PFSK-1 (cell line): ENCODE results near the gene BRWD1.

Experiments used
- FOXP2 ChIP-seq: optimal IDR thresholded peaks from 2 replicates; pipeline ENCODE3; 2011; ENCODE audit warnings: borderline replicate concordance, control low read depth, inconsistent platforms; ENCODE audit not compliant: insufficient read depth; ENCODE audit errors: extremely low read length, extremely low read depth
- POLR2AphosphoS5 ChIP-seq: IDR thresholded peaks from 2 replicates; pipeline ENCODE4 v1.6.1; 2012; ENCODE audit warnings: low read depth, mild to moderate bottlenecking, control low read depth, low read length, moderate library complexity
- SIN3A ChIP-seq: IDR thresholded peaks from 2 replicates; pipeline ENCODE4 v1.6.1; 2012; ENCODE audit warnings: mild to moderate bottlenecking, low read length, moderate library complexity, borderline replicate concordance; ENCODE audit not compliant: insufficient read depth
- TAF1 ChIP-seq: IDR thresholded peaks from 2 replicates; pipeline ENCODE4 v1.6.1; 2012; ENCODE audit warnings: low read length, control low read depth, borderline replicate concordance; ENCODE audit not compliant: insufficient read depth
- TF ChIP-seq, protein P1 (sequence below), 2 experiments: IDR thresholded peaks; 2 replicates each; pipeline versions ENCODE4 v1.6.1 to v1.8.0; 2011 to 2012; ENCODE audit warnings: low read depth in 2 of 2, low read length in 2 of 2, control low read depth in 1 of 2, inconsistent platforms in 1 of 2, mild to moderate bottlenecking in 1 of 2, moderate library complexity in 1 of 2; ENCODE audit not compliant: insufficient read depth in 1 of 2

The BRWD1 gene

DNA sequence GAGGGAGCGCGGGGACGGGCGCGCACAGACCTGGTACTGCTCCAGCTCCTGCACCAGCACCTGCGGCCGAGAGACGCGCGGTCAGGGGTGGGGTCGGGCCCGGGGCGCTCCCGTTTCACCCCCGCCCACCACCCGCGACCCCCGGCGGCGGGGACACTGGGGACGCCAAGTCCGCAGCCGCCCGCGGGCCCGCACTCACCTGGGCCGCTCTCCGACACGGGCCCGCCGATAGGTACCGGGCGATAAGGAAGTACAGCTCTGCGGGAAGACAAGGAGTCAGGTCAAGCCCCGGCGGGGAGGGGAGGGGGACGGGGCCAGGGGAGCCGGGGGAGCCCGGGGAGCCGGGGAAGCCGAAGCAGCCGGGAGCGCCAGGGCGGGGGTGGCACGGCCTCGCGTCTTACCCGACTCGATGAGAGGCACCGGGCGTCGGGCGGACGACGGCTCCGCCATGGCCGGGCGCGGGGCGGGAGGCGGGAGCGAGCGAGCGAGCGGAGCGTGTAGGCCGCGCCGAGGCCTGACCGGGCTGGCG lies 326 bp downstream of the BRWD1 start:
- no peak for TF ChIP-seq POLR2AphosphoS5
- TF ChIP-seq, protein P1, sequence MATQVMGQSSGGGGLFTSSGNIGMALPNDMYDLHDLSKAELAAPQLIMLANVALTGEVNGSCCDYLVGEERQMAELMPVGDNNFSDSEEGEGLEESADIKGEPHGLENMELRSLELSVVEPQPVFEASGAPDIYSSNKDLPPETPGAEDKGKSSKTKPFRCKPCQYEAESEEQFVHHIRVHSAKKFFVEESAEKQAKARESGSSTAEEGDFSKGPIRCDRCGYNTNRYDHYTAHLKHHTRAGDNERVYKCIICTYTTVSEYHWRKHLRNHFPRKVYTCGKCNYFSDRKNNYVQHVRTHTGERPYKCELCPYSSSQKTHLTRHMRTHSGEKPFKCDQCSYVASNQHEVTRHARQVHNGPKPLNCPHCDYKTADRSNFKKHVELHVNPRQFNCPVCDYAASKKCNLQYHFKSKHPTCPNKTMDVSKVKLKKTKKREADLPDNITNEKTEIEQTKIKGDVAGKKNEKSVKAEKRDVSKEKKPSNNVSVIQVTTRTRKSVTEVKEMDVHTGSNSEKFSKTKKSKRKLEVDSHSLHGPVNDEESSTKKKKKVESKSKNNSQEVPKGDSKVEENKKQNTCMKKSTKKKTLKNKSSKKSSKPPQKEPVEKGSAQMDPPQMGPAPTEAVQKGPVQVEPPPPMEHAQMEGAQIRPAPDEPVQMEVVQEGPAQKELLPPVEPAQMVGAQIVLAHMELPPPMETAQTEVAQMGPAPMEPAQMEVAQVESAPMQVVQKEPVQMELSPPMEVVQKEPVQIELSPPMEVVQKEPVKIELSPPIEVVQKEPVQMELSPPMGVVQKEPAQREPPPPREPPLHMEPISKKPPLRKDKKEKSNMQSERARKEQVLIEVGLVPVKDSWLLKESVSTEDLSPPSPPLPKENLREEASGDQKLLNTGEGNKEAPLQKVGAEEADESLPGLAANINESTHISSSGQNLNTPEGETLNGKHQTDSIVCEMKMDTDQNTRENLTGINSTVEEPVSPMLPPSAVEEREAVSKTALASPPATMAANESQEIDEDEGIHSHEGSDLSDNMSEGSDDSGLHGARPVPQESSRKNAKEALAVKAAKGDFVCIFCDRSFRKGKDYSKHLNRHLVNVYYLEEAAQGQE (IDR thresholded peaks at IDR 0.05; ENCODE audit: insufficient read depth in 1 of 2, low read depth in 2 of 2, low read length in 2 of 2), result no peak
- no peak for TF ChIP-seq SIN3A
- TF ChIP-seq TAF1, result no peak
- no peak for TF ChIP-seq FOXP2

DNA sequence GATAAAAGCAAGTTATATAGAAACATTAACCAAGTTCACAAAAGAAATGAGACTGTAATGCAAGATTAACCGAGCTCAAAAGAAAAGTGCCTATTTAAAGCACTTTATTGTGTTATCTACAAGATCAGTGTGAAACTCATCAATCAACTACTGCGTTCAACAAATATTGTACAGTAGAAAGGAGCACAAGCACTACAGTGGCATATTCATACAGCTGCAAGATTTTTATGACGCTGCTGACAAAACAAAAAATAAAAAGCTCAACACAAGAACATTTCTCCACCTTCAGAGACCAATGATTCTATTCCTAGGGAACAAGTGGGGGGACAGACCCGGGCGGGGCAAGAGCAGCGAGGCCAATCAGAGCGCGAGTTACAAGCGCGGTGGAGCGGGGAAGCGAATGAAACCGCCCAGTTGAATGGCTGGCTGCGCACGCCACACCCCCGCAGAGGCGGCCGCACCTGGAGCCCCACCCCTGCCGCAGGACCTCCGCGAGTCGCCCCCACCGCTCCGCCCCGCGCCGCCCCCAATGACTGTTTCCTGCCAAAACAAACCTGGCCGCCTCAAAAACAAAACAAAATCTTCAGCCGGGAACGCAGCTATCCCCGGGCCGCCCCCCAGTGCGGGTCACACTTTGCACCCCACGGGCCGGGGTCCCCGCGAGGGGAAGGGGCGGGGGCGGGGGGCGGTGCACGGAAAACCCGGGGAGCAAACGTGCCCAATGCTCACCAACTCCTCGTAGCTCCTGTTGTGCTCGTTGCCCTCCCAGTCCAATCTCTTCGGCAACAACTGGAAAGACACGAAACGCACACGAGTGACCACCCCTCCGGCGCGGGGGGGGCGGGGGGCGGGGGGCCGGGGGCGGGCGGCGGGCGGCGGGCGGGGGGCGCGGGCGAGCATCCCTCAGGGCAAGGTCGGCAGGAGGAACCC lies 1.1 kb downstream of the BRWD1 start:
- peak; percentile 79 for TF ChIP-seq FOXP2
- TF ChIP-seq SIN3A, result no peak

DNA sequence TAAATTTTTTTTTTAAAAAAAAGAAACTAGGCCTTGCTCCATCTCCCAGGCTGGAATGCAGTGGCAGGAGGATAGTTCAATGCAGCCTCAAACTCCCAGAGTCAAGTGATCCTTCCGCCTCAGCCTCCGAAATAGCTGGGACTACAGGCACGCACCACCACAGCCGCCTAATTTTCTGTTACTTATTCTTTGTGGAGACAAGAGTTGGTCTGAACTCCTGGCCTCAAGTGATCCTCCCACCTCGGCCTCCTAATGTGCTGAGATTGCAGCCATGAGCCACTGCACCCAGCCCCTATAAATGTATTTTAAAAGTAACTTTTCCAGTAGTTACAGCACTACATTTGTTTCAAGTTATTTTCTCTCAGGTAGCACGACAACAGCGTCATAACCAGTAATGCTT lies 2.3 kb downstream of the BRWD1 start:
- TF ChIP-seq TAF1, result no peak
- no peak for TF ChIP-seq POLR2AphosphoS5
- TF ChIP-seq SIN3A, result no peak
- TF ChIP-seq FOXP2, result no peak
- TF ChIP-seq, protein P1 (IDR thresholded peaks at IDR 0.05; ENCODE audit: insufficient read depth in 1 of 2, low read depth in 2 of 2, low read length in 2 of 2), result no peak

DNA sequence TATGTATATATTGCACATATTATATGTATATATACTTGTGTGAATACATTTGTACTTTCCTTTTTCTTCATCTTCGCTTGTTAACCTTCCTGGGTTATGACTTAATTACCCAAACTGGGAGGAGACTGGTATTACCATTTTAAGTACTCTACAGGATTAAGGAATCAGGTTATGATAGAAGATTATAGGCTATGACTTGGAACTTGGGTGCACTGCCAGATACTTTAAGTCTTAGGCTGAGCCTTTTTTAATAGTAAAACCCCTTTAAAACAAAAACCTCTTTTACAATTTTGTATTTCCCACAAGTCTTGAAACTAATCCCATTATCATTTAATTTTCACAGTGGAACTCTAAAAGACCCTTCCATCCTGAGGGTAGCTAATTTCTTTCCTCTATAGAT lies 6.0 kb downstream of the BRWD1 start:
- TF ChIP-seq TAF1, result no peak
- TF ChIP-seq, protein P1 (IDR thresholded peaks at IDR 0.05; ENCODE audit: insufficient read depth in 1 of 2, low read depth in 2 of 2, low read length in 2 of 2), result no peak
- no peak for TF ChIP-seq SIN3A
- no peak for TF ChIP-seq POLR2AphosphoS5
- no peak for TF ChIP-seq FOXP2

DNA sequence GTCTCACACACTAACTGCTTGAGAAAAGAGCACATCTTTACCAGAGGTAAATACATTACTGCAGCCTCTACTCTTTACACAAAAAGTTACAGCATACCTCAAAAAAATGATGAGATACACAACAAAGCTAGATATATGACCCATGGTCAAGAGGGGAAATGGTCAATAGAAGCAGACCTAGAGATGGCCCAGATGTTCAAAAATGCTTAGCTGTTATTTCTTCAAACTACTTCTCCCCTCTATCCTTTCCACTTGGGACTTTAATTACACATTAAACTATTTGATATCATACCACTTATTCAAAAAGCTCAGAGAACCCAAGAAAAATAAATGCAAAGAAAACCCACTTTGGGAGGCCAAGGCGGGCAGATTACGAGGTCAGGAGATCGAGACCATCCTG lies 12.8 kb downstream of the BRWD1 start:
- TF ChIP-seq TAF1 (no peak), POLR2AphosphoS5 (no peak), FOXP2 (no peak)

DNA sequence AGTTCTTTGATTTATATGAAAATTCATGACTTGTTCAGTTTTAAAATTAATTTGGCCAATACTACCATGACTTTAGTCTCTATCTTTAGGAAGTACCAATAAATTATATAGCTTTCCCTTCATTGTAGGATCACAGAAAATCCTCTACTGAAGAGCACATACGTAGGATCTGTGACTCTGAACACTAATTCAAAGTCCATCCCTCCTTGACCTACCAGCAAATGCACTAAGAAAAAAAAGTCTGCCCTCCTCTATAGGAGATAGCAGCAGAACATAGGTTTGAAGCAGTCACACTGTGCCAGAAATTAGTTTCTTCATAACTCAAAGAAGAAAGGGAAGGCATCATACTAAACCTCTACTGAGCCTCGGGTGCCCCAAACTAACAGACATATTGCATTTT lies 16.5 kb downstream of the BRWD1 start:
- TF ChIP-seq FOXP2 (no peak), POLR2AphosphoS5 (no peak), TAF1 (no peak), SIN3A (no peak)
- TF ChIP-seq, protein P1 (IDR thresholded peaks at IDR 0.05; ENCODE audit: insufficient read depth in 1 of 2, low read depth in 2 of 2, low read length in 2 of 2), result no peak
